RWPE1 (cell line): ENCODE data around the gene FGD4.

Experiments
- CTCF ChIA-PET: fragments of 350-600 bp; sonication (Branson Sonifier 250); formaldehyde crosslinking; extraction: SDS; loops from one replicate; lab custom pipeline; 2021; lab: Yijun Ruan, JAX
- POLR2A ChIA-PET: fragments of 400-600 bp; formaldehyde crosslinking; extraction: SDS; loops from one replicate; lab custom pipeline; 2020; ENCODE audit warnings: antibody characterized with exemption; ENCODE audit not compliant: low non-redundant PET; lab: Yijun Ruan, JAX
- DNase-seq: peaks from one replicate; pipeline ENCODE4 v3.0.0; 2012; ENCODE audit warnings: low spot score
- H3K27ac ChIP-seq: fragments of 450-650 bp; 2 replicates; pipeline ENCODE4 v1.5.1; 2017
- CTCF ChIP-seq: fragments of 450-650 bp; conservative IDR thresholded peaks from 2 replicates; pipeline ENCODE4 v1.5.1; 2017; ENCODE audit warnings: low read depth, mild to moderate bottlenecking

The FGD4 gene

GRCh38 chr12:32477714-32478113, 78.4 kb downstream of the FGD4 start:
- no peak for TF ChIP-seq CTCF
- DNase-seq, result no peak
- ChIA-PET POLR2A (interaction anchor here (0.6 kb wide), 1 partner anchor 9 kb away, joined by 6 read pairs; no protein-coding TSS in a partner anchor), CTCF (no interaction called here)
- no peak overlapping the region for H3K27ac ChIP-seq

GRCh38 chr12:32478166-32478565, 78.8 kb downstream of the FGD4 start:
- ChIA-PET CTCF (interaction anchor here (0.6 kb wide), 1 partner anchor 180 kb away, joined by 3 read pairs; no protein-coding TSS in a partner anchor), POLR2A (no interaction called here)
- DNase-seq, result no peak
- no peak overlapping the region for H3K27ac ChIP-seq
- no peak for TF ChIP-seq CTCF

GRCh38 chr12:32478858-32479725, 79.7 kb downstream of the FGD4 start:
- H3K27ac ChIP-seq, result no peak overlapping the region
- TF ChIP-seq CTCF, result no peak
- POLR2A ChIA-PET, result no interaction called here
- DNase-seq, result no peak
- CTCF ChIA-PET, result interaction anchor here (0.6 kb wide), 1 partner anchor 179 kb away, joined by 3 read pairs; no protein-coding TSS in a partner anchor

GRCh38 chr12:32482226-32482625, 82.9 kb downstream of the FGD4 start:
- ChIA-PET POLR2A (no interaction called here), CTCF (no interaction called here)
- TF ChIP-seq CTCF, result no peak
- no peak for DNase-seq
- no peak overlapping the region for H3K27ac ChIP-seq

GRCh38 chr12:32483499-32483898, 84.1 kb downstream of the FGD4 start:
- no peak for TF ChIP-seq CTCF
- no peak overlapping the region for H3K27ac ChIP-seq
- CTCF ChIA-PET, result no interaction called here
- POLR2A ChIA-PET, result no interaction called here
- no peak for DNase-seq

- no peak overlapping the region for H3K27ac ChIP-seq
- TF ChIP-seq CTCF, result no peak
- CTCF ChIA-PET, result interaction anchor here (0.6 kb wide), 2 partner anchors 12 to 81 kb away, joined by 3 read pairs; no protein-coding TSS in a partner anchor
- DNase-seq, result no peak
- POLR2A ChIA-PET, result no interaction called here
Observed at GRCh38 chr12:32483993-32484392, 84.6 kb downstream of the FGD4 start.
